ENCODE measurements around the gene GPR157. TPM values are rescaled to one million over a fixed set of nuclear protein-coding genes. Genes with fewer than 3 reads are reported as not detected.

The GPR157 gene
- total RNA-seq, 2 donors from 2014 or later = 2.3 to 5.0 TPM

GRCh38 chr1:9087411-9088125, 41.3 kb downstream of the GPR157 start:
- no peak overlapping the region for H3K27ac ChIP-seq (ENCODE audit: low read depth, low read length)
- Mint-ChIP-seq H3K4me1 (no peaks in the 10 kb centered on the region), H3K9me3 (peaks cover 31% of the 10 kb centered on the region), H3K4me3 (no peak overlapping the region), H3K36me3 (ENCODE audit: low read depth) (no peaks in the 10 kb centered on the region), H3K27ac (no peak overlapping the region), H3K27me3 (ENCODE audit: insufficient read depth) (peaks cover 4% of the 10 kb centered on the region)
- peaks cover 7% of the 10 kb centered on the region for H3K9me3 ChIP-seq (ENCODE audit: control insufficient read depth, low read length)
- no peak overlapping the region for H3K4me3 ChIP-seq (ENCODE audit: low read length)
- H3K36me3 ChIP-seq (ENCODE audit: control insufficient read depth, insufficient read depth, low read length) = no peaks in the 10 kb centered on the region
- H3K4me1 ChIP-seq (ENCODE audit: control insufficient read depth, insufficient read depth, low read length) = no peaks in the 10 kb centered on the region
- WGBS, 2 experiments (ENCODE audit: insufficient coverage in 1 of 2, insufficient read length in 1 of 2) = 95% methylated on average over 10 to 12 of the region's 12 CpGs
- no peaks in the 10 kb centered on the region for H3K27me3 ChIP-seq (ENCODE audit: control insufficient read depth, insufficient read depth, low read length, poor library complexity, severe bottlenecking)
- H3K9ac ChIP-seq (ENCODE audit: extremely low read depth, low read length, poor library complexity, severe bottlenecking) = no peak overlapping the region
- no peak for DNase-seq
- TF ChIP-seq CTCF (conservative IDR thresholded peaks at IDR 0.05) = no peak

- Mint-ChIP-seq H3K36me3 (ENCODE audit: low read depth) (no peaks in the 10 kb centered on the region), H3K27ac (no peak overlapping the region), H3K27me3 (ENCODE audit: insufficient read depth) (peaks cover 4% of the 10 kb centered on the region), H3K4me1 (no peaks in the 10 kb centered on the region), H3K9me3 (peaks cover 31% of the 10 kb centered on the region), H3K4me3 (no peak overlapping the region)
- Histone ChIP-seq H3K27ac (ENCODE audit: low read depth, low read length) (no peak overlapping the region), H3K4me1 (ENCODE audit: control insufficient read depth, insufficient read depth, low read length) (no peaks in the 10 kb centered on the region), H3K36me3 (ENCODE audit: control insufficient read depth, insufficient read depth, low read length) (no peaks in the 10 kb centered on the region), H3K9ac (ENCODE audit: extremely low read depth, low read length, poor library complexity, severe bottlenecking) (no peak overlapping the region), H3K27me3 (ENCODE audit: control insufficient read depth, insufficient read depth, low read length, poor library complexity, severe bottlenecking) (no peaks in the 10 kb centered on the region), H3K4me3 (ENCODE audit: low read length) (no peak overlapping the region), H3K9me3 (ENCODE audit: control insufficient read depth, low read length) (peaks cover 7% of the 10 kb centered on the region)
- no peak for DNase-seq
- TF ChIP-seq CTCF (conservative IDR thresholded peaks at IDR 0.05) = no peak
- 92 to 100% methylated on average over 2 of the region's 2 CpGs for WGBS, 2 experiments (ENCODE audit: insufficient coverage in 1 of 2, insufficient read length in 1 of 2)
Observed at GRCh38 chr1:9086796-9087195, 42.1 kb downstream of the GPR157 start.

GRCh38 chr1:9086045-9086444, 42.9 kb downstream of the GPR157 start:
- H3K27me3 ChIP-seq (ENCODE audit: control insufficient read depth, insufficient read depth, low read length, poor library complexity, severe bottlenecking) = no peaks in the 10 kb centered on the region
- Mint-ChIP-seq H3K36me3 (ENCODE audit: low read depth) (no peaks in the 10 kb centered on the region), H3K4me3 (no peak overlapping the region), H3K9me3 (peaks cover 31% of the 10 kb centered on the region), H3K4me1 (no peaks in the 10 kb centered on the region), H3K27me3 (ENCODE audit: insufficient read depth) (peaks cover 4% of the 10 kb centered on the region), H3K27ac (no peak overlapping the region)
- H3K9ac ChIP-seq (ENCODE audit: extremely low read depth, low read length, poor library complexity, severe bottlenecking) = no peak overlapping the region
- H3K4me1 ChIP-seq (ENCODE audit: control insufficient read depth, insufficient read depth, low read length) = no peaks in the 10 kb centered on the region
- 91 to 95% methylated on average over 4 to 5 of the region's 5 CpGs for WGBS, 2 experiments (ENCODE audit: insufficient coverage in 1 of 2, insufficient read length in 1 of 2)
- no peak overlapping the region for H3K4me3 ChIP-seq (ENCODE audit: low read length)
- peaks cover 7% of the 10 kb centered on the region for H3K9me3 ChIP-seq (ENCODE audit: control insufficient read depth, low read length)
- H3K27ac ChIP-seq (ENCODE audit: low read depth, low read length) = no peak overlapping the region
- no peak for DNase-seq
- no peaks in the 10 kb centered on the region for H3K36me3 ChIP-seq (ENCODE audit: control insufficient read depth, insufficient read depth, low read length)
- TF ChIP-seq CTCF (conservative IDR thresholded peaks at IDR 0.05) = no peak
